ENCODE measurements around the gene TNK2. TPM values are rescaled to one million over a fixed set of nuclear protein-coding genes. Genes with fewer than 3 reads are reported as not detected.
"Not testable (repeated sequence)": the region's sequence is repeated elsewhere in the genome, so short reads cannot be mapped to it uniquely, and the experiment has no call there.

Gene TNK2
- total and polyA plus RNA-seq, 2 of the 8 experiments (the other 6 are each of a cell fraction or from before 2014, with no cell fraction given): 10.4 to 33.9 TPM

DNA sequence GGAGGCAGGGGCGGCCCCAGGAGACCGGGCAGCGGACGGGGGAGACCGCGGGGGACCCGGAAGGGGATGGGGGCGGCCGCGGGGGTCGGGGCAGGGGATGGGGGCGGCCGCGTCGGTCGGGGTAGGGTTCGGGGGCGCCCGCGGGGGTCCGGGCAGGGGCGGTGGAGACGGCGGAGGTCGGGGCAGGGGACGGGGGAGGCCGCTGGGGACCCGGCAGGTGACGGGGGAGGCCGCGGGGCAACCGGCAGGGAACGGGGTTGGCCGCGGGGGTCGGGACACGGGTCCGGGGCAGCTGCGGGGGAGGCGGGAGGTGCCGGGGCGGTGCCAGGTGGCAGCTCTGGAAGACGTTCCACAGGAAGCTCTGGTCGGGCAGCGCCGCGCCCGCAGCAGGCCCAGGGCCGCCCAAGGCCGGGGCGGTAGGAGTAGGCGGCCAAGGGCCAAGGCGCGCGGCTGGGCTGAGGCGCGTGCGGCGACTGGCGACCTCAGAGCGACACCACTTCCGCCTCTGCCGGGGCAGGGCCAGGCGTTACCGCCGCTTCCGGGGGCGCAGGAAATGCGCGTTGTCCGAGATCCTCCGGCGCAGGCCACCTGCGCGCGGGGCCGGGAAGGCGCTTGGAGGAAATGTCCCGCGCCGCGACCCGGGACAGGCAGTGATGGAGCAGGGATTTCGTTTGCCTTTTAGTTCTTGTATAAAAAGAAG lies 45.9 kb upstream of the TNK2 start:
- POLR2A ChIA-PET (ENCODE audit: partially characterized antibody); CTCF ChIA-PET (ENCODE audit: partially characterized antibody); H3K18ac ChIP-seq (ENCODE audit: extremely low read depth, low read length); H4K8ac ChIP-seq (ENCODE audit: extremely low read depth, insufficient read depth, low read length); H3K4me1 ChIP-seq (replicated peaks in 1 of 4; ENCODE audit: control insufficient read depth in 3 of 4, insufficient read depth in 4 of 4, low read length in 3 of 4); H3K27ac ChIP-seq (ENCODE audit: low read depth, low read length); H2BK15ac ChIP-seq (ENCODE audit: low read length); FAIRE-seq; H3K56ac ChIP-seq (replicated peaks; ENCODE audit: insufficient read length, low read depth, low read length); H3K23me2 ChIP-seq (ENCODE audit: low read depth, low read length); H2BK5ac ChIP-seq (ENCODE audit: low read depth, low read length); H3K27me3 ChIP-seq (replicated peaks in 1 of 4; ENCODE audit: control insufficient read depth in 3 of 4, extremely low read depth in 1 of 4, insufficient read depth in 3 of 4, low read length in 3 of 4); H3K9ac ChIP-seq (replicated peaks in 1 of 4; ENCODE audit: extremely low read depth in 1 of 4, low read depth in 3 of 4, low read length in 3 of 4); H3K79me2 ChIP-seq (ENCODE audit: control insufficient read depth in 1 of 2, insufficient read depth in 2 of 2, low read length in 2 of 2); H3K36me3 ChIP-seq (ENCODE audit: control insufficient read depth in 2 of 4, insufficient read depth in 4 of 4, low read length in 3 of 4); H3K14ac ChIP-seq (ENCODE audit: insufficient read length); H3K9me3 ChIP-seq (ENCODE audit: insufficient read depth in 2 of 2, low read depth in 1 of 2, low read length in 1 of 2); H2AFZ ChIP-seq (ENCODE audit: low read length); H2BK20ac ChIP-seq (ENCODE audit: low read length); H2BK12ac ChIP-seq (ENCODE audit: low read depth, low read length); H3K4ac ChIP-seq (replicated peaks; ENCODE audit: insufficient read length, low read depth, low read length); H2BK120ac ChIP-seq (replicated peaks; ENCODE audit: low read depth, low read length); H3K23ac ChIP-seq (ENCODE audit: insufficient read length); H4K5ac ChIP-seq (ENCODE audit: insufficient read length, low read depth, low read length); H3K4me2 ChIP-seq (ENCODE audit: insufficient read depth in 1 of 2, low read depth in 2 of 2, low read length in 2 of 2); H4K20me1 ChIP-seq (replicated peaks in 1 of 2; ENCODE audit: control insufficient read depth in 1 of 2, insufficient read depth in 2 of 2, low read length in 2 of 2); H3K79me1 ChIP-seq (ENCODE audit: low read depth, low read length); H4K91ac ChIP-seq (replicated peaks; ENCODE audit: insufficient read length, low read length); H2AK5ac ChIP-seq (ENCODE audit: low read depth, low read length): not testable (repeated sequence)
- TF ChIP-seq EGR1 (IDR thresholded peaks at IDR 0.05; ENCODE audit: borderline replicate concordance, low read depth, low read length): peak; percentile 59; the same call in 1 of the 2 replicates
- peak; percentile 35; the same call in 1 of the 2 replicates for TF ChIP-seq MAX (IDR thresholded peaks at IDR 0.05)
- TF ChIP-seq GABPA (IDR thresholded peaks at IDR 0.05; ENCODE audit: borderline replicate concordance, insufficient read depth, low read length): 0 out of 2 replicates have a peak, but pooled peaks have one; percentile 23
- peak; percentile 82 for TF ChIP-seq CREB1 (IDR thresholded peaks at IDR 0.05)
- WGBS, 2 experiments (ENCODE audit: extremely low coverage in 1 of 2, insufficient coverage in 1 of 2, insufficient read length in 1 of 2, insufficient replicate concordance in 2 of 2, low coverage in 1 of 2, low lambda C conversion rate in 2 of 2, missing lambda C conversion rate in 1 of 2): 20% methylated on average over 2 of the region's 84 CpGs; no CpG with 5 or more reads in 1 of the 2 experiments
- peak overlapping the region; percentile 10 to 52 (median 29); a peak in 6 of 8 replicates for H3K4me3 ChIP-seq (ENCODE audit: extremely low read depth in 1 of 4, insufficient read depth in 2 of 4, low read depth in 3 of 4, low read length in 4 of 4)
- DNase-seq (ENCODE audit: low read depth in 1 of 2, low spot score in 2 of 2): peak; percentile 21 to 61
